ENCODE results near the gene PTPRS.
A peak's percentile ranks its signal among the peaks of the same experiment; 100 is the strongest.

PTPRS gene

DNA sequence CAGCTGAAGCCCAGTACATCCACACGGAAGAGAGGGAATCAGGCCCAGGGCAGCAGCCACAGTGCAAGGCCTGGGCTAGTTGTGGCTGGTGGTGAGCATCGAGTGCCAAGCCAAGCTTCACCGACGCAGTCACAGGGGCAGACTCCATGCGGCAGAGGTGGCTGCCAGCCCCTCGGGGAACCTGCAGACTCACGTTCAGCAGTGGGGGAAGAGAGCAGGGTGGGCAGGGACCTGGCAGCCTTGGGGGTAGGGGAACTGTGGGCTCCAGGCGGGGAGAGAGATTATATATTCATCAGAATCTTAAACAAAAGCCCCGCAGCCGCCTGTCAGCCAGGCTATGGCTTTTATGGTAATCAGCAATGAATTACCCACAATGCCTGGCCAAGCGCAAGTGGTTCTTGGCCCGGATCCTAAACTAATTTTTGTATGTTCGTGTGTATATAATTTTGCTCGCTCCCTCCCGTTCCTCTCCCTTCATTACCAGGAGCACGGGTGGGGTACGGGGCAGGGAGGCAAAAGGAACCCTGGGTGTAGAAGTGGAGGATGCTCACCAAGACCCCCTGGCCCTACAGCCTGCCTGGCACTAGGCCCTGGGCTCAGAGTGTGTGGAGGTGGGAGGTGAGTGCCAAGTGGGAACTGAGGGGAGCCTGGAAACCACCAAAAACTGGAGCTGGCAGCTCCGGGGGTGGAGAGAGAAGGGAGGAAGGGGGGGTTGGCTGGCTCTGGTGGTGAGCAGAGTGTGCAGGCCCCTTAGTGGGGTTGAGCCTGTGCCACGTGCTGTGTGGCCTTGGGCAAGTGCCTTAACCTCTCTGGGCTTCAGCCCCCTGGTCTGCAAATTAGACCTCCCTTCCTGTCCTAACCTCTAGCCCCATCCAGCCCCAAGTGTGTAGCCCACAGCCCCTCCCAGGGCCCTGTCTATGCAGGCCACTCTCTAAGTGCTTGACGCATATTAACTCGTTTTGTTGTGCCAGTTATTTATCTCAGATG, 31.9 kb downstream of the PTPRS start (continued):
- no peak for TF ChIP-seq SCRT1 (tag by site-specific recombination; IDR thresholded peaks at IDR 0.05; ENCODE audit: borderline replicate concordance)
- TF ChIP-seq ZNF707 (tag by site-specific recombination; IDR thresholded peaks at IDR 0.05): no peak
- TF ChIP-seq, protein P1, sequence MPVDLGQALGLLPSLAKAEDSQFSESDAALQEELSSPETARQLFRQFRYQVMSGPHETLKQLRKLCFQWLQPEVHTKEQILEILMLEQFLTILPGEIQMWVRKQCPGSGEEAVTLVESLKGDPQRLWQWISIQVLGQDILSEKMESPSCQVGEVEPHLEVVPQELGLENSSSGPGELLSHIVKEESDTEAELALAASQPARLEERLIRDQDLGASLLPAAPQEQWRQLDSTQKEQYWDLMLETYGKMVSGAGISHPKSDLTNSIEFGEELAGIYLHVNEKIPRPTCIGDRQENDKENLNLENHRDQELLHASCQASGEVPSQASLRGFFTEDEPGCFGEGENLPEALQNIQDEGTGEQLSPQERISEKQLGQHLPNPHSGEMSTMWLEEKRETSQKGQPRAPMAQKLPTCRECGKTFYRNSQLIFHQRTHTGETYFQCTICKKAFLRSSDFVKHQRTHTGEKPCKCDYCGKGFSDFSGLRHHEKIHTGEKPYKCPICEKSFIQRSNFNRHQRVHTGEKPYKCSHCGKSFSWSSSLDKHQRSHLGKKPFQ (tag by site-specific recombination; IDR thresholded peaks at IDR 0.05): peak; percentile 100
- peak; percentile 90 for TF ChIP-seq SP7 (tag by site-specific recombination; IDR thresholded peaks at IDR 0.05)
- TF ChIP-seq ZNF114 (tag by site-specific recombination; IDR thresholded peaks at IDR 0.05): no peak
- TF ChIP-seq, protein P2, sequence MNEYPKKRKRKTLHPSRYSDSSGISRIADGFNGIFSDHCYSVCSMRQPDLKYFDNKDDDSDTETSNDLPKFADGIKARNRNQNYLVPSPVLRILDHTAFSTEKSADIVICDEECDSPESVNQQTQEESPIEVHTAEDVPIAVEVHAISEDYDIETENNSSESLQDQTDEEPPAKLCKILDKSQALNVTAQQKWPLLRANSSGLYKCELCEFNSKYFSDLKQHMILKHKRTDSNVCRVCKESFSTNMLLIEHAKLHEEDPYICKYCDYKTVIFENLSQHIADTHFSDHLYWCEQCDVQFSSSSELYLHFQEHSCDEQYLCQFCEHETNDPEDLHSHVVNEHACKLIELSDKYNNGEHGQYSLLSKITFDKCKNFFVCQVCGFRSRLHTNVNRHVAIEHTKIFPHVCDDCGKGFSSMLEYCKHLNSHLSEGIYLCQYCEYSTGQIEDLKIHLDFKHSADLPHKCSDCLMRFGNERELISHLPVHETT (tag by site-specific recombination; IDR thresholded peaks at IDR 0.05): peak; percentile 83; the same call in 1 of the 2 replicates
- peak; percentile 93 for TF ChIP-seq KLF16 (tag by site-specific recombination; IDR thresholded peaks at IDR 0.05)
- TF ChIP-seq ZNF37A (tag by site-specific recombination; IDR thresholded peaks at IDR 0.05): no peak
- TF ChIP-seq, protein P3, sequence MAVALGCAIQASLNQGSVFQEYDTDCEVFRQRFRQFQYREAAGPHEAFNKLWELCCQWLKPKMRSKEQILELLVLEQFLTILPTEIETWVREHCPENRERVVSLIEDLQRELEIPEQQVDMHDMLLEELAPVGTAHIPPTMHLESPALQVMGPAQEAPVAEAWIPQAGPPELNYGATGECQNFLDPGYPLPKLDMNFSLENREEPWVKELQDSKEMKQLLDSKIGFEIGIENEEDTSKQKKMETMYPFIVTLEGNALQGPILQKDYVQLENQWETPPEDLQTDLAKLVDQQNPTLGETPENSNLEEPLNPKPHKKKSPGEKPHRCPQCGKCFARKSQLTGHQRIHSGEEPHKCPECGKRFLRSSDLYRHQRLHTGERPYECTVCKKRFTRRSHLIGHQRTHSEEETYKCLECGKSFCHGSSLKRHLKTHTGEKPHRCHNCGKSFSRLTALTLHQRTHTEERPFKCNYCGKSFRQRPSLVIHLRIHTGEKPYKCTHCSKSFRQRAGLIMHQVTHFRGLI (tag by site-specific recombination; IDR thresholded peaks at IDR 0.05): no peak; the same call in 1 of the 2 replicates
- 0 out of 2 replicates have a peak, but pooled peaks have one; percentile 25 for TF ChIP-seq ZNF518A (tag by site-specific recombination; conservative IDR thresholded peaks at IDR 0.05; ENCODE audit: low read depth)
- peak; percentile 48; the same call in 1 of the 2 replicates for TF ChIP-seq ZNF596 (tag by site-specific recombination; IDR thresholded peaks at IDR 0.05)
- TF ChIP-seq ZFP41 (tag by site-specific recombination; IDR thresholded peaks at IDR 0.05; ENCODE audit: borderline replicate concordance): no peak
- peak; percentile 69 for TF ChIP-seq GLIS2 (tag by site-specific recombination; IDR thresholded peaks at IDR 0.05)
- TF ChIP-seq ZNF747 (tag by site-specific recombination; IDR thresholded peaks at IDR 0.05): no peak
- no peak for TF ChIP-seq ZNF16 (tag by site-specific recombination; IDR thresholded peaks at IDR 0.05; ENCODE audit: low read depth)
- peak; percentile 70 for TF ChIP-seq ZNF664 (tag by site-specific recombination; IDR thresholded peaks at IDR 0.05)
- TF ChIP-seq, protein P4, sequence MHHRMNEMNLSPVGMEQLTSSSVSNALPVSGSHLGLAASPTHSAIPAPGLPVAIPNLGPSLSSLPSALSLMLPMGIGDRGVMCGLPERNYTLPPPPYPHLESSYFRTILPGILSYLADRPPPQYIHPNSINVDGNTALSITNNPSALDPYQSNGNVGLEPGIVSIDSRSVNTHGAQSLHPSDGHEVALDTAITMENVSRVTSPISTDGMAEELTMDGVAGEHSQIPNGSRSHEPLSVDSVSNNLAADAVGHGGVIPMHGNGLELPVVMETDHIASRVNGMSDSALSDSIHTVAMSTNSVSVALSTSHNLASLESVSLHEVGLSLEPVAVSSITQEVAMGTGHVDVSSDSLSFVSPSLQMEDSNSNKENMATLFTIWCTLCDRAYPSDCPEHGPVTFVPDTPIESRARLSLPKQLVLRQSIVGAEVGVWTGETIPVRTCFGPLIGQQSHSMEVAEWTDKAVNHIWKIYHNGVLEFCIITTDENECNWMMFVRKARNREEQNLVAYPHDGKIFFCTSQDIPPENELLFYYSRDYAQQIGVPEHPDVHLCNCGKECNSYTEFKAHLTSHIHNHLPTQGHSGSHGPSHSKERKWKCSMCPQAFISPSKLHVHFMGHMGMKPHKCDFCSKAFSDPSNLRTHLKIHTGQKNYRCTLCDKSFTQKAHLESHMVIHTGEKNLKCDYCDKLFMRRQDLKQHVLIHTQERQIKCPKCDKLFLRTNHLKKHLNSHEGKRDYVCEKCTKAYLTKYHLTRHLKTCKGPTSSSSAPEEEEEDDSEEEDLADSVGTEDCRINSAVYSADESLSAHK (tag by site-specific recombination; IDR thresholded peaks at IDR 0.05): peak; percentile 100
- no peak for TF ChIP-seq ZNF211 (tag by site-specific recombination; IDR thresholded peaks at IDR 0.05; ENCODE audit: low read depth)
- TF ChIP-seq KLF17 (tag by site-specific recombination; IDR thresholded peaks at IDR 0.05): peak; percentile 92
- TF ChIP-seq ZNF629 (tag by site-specific recombination; IDR thresholded peaks at IDR 0.05): peak; percentile 84
- TF ChIP-seq ZNF558 (tag by site-specific recombination; IDR thresholded peaks at IDR 0.05): 0 out of 2 replicates have a peak, but pooled peaks have one; percentile 62
- TF ChIP-seq ZSCAN16 (tag by site-specific recombination; IDR thresholded peaks at IDR 0.05): peak; percentile 69
- no peak for TF ChIP-seq ZNF521 (tag by site-specific recombination; IDR thresholded peaks at IDR 0.05)
- TF ChIP-seq ZNF391 (tag by site-specific recombination; IDR thresholded peaks at IDR 0.05; ENCODE audit: borderline replicate concordance, low read depth): peak; percentile 74; the same call in 1 of the 2 replicates
- peak; percentile 88 for TF ChIP-seq GLIS1 (tag by site-specific recombination; IDR thresholded peaks at IDR 0.05)
- no peak for TF ChIP-seq ZNF112 (tag by site-specific recombination; IDR thresholded peaks at IDR 0.05)
